Hematopoietic multipotent progenitor cell treated with erythropoietin and hydrocortisone succinate and interleukin-3 and kit ligand, for 4 days (in vitro differentiated cells): ENCODE data around the gene ANKEF1.
"Not testable (repeated sequence)": the region's sequence is repeated elsewhere in the genome, so short reads cannot be mapped to it uniquely, and the experiment has no call there.

ENCODE experiments used
- DNase-seq: peaks from one replicate; pipeline ENCODE4 v3.0.0-alpha.2; 2015

Gene ANKEF1

DNA sequence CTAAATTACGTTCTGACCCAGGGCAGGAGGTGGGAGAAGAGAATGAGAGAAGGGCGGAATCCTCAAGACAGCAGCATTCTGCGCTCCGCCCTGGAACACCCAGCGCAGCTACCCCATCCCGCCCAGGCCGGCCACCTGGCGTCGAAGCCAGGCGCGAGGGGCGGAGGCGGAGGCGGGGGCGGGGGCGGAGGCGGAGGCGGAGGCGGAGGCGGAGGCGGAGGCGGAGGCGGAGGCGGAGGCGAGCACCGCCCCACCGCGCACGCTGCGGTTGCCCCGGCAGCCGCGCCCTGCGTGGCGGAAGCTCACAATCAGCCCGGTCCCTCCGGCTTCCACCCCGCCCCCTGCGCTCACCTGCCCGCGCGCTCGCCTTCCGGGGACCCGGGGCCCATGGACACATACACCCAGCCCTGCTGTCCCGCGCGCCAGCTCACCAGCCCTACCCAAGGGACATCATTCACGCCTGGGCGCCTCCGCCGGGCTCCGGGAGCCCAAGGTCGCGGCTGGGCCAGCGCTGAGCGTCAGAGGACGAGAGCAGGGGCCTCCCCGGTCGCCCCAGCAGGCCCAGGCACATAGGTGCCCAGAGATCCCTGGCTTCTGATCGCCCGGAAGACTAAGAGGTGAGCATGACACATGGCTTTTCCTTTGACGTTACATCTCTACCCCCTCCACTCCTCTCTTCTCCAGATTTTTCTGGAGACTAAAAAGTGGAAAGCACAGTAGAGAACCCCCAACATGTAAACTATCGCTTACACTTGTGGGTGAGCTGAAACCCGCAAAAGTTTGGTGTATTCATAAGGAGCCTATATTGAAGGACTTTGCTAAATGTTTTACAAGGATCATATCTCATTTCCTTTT lies at the start of gene ANKEF1:
Gene ANKEF1 (plus strand): TSS at position 271 of the 855 bp plus-strand sequence. CDS start 3,315 bp downstream, outside the sequence.
- DNase-seq, result peak; percentile 88

DNA sequence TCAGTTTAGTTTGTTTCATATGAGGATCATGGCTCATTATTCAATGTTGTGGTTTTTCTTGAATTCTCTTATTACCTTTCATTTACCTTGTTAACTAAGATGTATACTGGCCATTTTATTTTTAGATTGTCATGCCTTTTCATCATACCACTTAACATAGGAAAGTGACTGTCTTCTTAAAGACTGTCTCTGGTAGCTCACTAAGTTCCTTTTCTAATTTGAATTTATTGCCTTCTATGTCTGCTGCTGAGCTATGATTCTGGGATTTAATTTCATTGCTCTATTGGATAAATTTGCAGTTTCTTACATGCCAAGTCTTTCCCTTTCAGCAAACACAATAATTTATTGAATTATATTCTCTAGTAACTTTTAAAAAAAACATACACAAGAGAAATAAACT lies 49.5 kb upstream of the ANKEF1 start:
- DNase-seq, result no peak

DNA sequence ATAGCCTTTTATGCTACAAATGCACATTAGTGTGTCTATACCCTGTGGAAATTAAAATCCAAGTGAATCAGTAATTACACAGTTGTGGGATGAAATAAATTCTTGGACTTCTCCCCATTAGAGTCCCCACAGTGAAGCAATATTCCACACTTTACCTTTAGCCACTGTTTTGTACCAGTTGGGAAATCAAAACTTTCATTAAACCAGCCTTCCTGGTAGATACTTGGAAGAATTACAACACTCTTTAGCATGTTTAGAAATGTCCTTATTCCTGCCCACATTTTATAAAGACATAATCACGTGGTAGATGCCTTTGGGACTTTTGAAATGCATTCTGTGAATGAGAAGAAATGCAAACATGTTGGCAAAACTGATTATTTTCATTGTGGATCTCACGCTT lies 49.0 kb upstream of the ANKEF1 start:
- DNase-seq, result no peak

DNA sequence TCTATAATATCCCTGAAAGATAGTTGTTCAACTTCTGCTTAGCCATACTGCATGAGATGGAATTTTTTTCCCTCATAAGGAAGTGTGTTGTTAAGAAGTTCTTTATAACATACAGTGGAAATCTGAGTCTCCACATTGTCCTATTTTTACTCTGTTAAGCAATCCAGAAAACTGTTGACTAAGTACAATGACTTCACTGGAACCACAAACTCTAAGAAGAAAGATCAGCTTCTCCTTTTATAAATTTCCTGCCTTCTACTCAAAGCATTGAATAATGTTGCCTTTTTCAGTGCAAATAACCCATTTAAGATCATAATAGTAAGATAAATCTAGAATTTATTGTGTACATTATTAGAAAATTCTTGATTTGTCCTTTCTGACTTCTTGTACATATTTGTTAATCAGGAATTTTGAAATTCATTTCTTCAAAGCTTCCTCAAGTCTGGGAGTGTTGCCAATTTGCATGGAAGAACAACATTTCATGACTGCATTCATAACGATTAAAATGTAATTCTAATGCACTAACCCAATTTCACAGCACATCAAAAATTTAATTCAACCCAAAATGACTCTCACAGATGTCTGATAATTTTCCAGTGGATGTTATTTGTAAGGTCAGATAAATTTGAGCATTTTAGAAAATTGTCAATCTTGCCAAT lies 45.6 kb upstream of the ANKEF1 start:
- peak; percentile 50 for DNase-seq

DNA sequence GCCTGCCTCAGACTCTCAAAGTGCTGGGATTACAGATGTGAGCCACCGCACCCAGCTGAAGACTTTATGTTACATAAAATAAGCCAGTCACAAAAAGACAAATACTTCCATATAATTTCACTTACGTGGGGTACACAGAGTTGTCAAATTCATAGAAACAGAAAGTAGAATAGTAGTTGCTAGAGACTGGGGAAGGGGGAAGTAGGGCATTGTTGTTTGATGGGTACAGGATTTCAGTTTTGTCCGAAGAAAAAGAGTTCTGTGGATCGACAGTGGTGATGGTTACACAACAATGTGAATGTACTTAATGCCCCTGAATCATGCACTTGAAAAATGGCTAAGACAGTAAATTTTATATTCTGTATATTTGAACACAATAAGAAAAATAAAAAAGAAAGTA lies 41.6 kb upstream of the ANKEF1 start:
- DNase-seq, result no peak

DNA sequence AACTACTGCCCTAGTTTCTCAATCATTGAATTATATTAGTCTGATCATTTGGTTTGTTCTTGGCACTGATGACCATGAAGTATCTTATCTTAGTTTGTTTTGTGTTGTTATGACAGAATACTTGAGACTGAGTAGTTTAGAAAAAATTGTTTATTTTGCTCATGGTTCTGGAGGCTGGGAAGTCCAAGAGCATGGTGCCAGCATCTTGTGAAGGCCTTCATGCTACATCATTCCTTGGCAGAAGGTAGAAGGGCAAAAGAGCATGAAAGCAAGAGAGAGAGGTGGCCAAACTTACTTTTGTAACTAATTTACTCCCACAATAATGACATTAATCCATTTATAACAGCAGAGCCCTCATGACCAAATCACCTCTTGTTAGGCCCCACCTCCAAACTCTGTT lies 40.1 kb upstream of the ANKEF1 start:
- no peak for DNase-seq

DNA sequence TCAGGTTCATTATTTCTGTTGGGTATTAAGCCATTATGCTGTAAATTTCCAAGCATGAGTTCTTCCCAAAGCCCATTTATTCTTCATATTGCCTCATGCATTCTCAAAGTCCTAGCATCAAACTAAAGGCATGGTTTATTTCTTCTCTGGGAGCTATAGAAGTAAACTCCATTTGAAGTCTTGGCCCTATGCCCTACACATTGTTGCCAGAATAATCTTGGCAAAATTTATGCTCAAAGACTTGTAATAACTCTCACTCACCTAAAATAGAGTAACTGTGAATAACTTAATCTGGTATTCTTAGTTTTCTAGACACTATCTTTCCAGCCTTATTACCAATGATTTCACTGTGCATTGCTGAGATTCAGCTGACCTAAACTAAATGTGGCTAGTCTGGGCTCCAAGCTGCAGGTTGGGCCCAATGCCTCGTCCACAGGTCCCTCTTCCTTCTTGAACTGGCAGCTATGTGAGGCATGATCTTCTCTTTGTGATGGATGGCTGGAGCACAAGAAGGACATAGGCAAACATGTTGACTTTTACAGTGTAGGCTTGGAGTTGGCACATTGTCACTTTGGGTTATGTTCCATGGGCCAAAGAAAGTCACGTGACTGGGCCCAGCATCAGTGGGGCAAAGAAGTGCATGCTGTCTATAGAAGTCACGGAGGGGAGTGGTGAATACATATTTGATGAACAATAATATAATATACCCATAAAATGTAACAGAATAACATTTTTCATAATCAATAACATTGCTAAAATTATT lies 39.1 kb upstream of the ANKEF1 start:
- no peak for DNase-seq

DNA sequence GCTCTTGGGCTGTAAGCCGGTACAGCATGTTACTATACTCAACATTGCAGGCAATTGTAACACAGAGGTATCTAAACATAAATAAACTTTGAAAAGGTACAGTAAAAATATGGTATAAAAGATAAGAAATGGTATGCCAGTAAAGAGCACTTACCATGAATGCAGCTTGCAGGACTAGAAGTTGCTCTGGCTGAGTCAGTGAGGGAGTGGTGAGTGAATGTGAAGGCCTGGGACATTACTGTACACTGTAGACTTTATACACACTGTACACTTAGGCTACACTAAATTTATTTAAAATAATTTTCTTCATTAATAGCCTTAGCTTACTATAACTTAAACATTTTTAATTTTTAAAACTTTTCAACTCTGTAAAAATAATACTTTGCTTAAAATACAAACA lies 37.8 kb upstream of the ANKEF1 start:
- DNase-seq, result no peak

DNA sequence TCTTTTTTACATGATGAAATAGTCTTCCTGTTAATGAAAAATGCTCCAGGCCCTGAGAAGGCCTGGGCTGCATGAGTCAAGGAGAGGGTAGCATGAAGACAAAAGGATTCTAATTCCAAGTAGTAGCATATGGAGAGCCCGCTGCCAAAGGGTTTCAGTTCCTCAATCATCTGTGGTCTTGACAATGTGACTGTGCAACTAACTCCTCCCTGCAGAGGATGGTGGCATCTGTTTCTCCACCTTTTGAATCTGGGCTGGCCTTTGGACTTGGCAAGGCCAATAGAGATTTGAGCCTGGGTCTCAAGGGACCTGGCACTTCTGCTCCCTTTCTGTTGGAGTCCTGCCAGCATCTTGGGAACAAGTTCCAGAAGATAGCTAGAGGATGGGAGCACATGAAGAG lies 35.1 kb upstream of the ANKEF1 start:
- DNase-seq, result peak; percentile 15

DNA sequence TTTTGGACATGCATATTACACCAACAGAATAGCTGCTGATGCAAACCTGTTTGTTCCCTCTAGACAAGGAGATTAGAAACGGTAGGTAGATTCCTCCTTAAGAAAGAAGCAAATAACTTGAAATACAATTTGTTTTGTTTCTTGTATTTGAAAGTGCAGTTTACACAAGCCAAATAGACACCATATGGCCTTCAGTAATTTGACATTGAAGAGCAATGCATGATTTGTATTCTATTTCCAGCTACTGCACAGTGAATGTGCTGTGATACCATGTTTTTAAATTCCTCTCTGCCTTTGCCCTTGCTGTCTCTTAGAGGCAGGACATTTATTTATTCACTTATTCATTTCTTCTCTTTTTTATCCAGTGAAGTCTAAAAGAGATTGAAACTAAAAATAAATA lies 31.9 kb upstream of the ANKEF1 start:
- no peak for DNase-seq

DNA sequence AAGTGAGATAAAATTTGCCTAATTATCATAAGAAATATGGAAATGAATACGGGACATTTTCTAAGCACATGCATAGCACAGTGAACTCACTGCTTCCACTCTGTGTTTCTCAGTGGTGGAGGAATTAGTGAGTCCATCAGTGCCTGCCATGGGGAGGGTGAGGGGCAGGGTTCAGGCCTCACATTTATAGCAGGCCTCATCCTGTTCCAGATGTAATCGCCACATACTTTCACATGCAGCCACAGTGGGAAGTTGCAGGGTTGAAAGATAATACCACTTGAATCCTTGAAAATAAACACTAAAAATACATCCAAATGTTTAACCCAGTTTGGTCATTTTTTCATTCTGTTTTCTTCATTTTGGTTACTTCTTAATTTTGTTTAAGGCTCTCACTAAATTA lies 29.9 kb upstream of the ANKEF1 start:
- DNase-seq, result peak; percentile 65

DNA sequence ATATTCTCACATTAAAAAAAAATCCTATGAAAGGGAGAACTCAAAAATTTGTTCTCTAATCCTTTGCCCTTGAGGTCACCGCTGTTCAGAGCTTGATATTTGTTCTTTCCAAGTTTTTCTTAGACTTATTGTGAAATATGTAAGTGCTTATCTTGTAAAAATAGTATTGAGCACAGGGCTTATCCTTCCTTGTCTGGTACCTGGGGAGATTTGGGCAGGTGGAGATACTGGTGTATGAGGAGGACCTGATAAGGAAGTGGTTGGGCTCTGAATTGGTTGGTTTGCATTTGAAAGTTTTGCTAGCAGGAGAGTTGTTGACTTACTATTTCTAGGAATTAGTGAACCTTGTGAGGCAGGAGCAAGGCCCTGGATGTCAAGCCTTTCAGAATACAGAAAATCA lies 28.9 kb upstream of the ANKEF1 start:
- peak; percentile 42 for DNase-seq

DNA sequence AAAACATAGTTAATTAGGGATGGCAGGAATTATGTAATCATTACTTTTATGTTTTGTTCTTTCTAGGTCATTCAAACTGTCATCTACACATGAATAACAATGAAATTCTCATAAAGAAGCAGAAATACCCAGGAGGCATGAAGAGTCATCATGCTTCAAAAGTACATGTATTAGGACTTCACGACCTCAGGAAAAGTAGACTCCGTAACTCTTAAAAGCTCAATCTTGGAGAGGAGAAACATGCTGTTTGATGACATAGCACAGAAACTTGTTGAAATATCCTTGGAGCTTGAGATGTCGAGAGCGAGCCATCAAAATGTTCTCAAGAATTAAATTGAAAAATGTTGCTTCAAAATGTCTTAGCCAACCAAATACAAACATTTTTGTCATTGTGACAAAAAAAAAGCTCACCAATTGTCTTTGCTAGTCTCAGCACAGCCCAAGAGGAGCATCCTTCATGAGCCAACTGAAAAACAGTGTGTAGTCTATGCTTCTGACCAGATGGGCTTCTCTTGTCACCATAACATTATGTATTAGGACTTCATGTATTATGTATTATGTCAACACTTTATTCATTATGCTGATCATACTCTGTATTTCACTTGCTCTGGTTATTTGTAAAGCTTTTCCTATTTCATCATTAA lies 28.2 kb upstream of the ANKEF1 start:
- no peak for DNase-seq

DNA sequence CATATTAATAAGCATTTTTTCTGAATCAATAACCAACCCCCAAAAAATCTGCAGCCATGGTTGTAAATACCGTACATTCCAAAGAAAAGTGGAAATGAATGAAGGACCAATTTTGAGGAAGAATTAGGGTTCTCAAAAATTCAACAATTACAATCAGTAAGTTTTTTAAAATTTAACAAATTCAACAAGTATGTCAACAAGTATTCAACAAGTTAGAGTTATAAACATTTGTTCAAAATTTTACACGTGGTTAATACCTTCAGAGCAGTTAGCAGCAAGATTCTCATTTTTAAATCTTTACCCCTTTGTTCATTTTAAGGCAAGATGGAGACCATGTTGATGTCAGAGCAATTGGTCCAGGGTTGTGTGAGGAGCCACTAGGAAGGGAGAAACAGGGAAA lies 27.6 kb upstream of the ANKEF1 start:
- no peak for DNase-seq

DNA sequence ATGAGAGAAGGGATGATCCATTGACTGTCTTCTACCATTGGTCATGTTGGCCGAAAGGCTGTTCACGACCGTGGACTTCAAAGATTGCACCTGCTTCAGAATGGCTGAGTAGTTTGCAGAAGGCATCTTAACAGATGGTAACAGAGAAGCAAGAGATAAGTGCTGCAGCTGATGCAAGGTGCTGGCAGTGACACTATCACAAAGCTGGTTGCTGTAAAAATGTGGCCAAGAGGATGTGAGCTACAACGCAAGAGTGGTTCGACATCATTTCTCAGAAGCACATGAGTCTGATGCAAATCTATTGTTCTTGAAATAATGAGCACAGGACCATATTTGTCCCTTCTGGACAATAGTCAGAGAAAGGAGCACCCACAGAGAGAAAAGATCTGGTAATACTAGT lies 27.0 kb upstream of the ANKEF1 start:
- DNase-seq, result no peak

DNA sequence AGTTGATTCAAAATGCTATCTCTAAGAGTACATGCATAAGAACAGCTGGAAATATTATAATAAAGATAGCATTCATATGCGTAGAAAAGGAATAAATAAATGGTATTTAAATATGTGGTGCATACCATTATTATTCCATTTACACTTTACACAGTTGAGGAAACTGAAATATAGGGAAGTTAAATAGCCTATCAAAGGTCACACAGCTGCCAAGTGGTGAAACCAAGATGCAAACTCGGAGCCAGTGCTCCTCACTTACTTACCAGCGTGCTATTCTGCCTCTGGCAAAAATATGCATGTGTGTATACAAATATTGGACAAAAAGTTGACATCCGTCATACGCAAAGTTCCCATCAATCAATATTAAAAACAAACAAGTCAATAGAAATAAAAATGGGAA lies 22.3 kb upstream of the ANKEF1 start:
- no peak for DNase-seq

DNA sequence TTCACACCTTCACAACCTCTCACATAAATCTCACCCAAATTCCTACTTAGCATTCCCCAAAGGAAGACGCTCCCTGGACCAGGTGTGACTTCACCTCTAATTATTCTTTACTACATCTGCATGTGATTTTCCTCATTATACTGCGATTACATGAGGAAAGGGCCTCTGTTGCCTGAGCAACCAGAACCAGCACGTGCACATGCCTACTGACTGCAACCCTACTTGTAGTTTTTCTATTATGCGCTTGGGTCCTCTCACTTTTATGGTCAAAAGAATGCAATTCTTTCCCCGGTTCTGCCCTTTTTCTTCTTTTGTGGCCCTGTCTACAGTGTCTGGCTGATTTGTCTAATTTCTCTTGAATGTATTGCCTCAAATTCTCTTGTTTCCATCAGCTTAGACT lies 20.4 kb upstream of the ANKEF1 start:
- DNase-seq, result no peak

DNA sequence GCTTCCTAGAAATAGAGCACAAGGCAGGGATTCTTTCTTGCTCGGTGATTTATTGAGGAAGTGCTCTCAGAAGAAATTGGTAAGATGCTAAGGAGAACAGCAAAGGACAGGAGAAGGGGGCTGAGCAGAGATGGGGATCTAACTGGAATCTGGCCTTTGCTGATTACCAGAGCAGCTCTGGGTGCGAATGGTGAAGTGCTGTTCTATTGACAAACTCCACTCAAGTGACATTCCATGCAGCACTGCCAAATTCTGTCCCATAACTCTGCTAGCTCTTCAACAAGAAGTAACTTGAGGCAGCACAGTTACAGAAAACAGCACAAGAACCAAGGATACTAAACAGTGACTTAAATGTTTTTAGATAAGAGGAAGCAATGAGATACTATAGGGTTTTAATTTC lies 13.8 kb upstream of the ANKEF1 start:
- no peak for DNase-seq

DNA sequence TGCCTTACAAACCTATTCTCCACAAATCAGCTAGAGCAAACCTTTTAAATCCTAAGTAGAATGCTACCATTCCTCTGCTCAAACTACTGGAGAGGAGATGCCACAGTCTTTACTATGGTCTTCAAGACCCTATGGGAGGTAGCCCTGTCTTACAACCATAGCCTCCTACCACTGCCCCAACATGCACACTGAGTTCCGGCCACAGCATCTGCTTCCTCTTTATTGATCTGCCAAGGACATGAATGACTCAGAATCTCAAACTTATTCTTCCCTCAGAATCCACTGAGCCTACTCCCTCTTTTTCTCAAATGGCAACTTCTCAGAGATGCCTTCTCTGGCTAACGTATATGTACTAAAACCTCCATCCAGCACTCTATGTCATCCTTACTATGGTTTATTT lies 12.2 kb upstream of the ANKEF1 start:
- peak; percentile 33 for DNase-seq

DNA sequence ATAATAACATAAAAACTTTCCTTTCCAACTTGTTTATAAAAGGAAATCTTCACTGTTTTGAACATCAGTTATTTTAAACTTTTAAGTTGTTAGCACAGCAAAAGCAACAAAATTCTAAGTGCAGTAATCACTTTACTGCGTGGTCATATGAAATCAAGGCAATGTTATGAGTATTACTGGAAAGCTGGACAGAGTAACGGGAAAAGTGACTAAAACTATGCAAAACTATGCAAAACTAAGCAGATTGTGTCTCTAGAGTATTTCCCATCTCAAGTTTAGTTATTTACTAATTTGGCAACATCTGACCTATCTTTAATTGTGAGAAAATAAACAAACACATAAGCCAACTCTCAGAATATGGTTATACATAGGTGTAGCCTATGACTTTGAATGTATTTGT lies 10.9 kb upstream of the ANKEF1 start:
- DNase-seq, result no peak

DNA sequence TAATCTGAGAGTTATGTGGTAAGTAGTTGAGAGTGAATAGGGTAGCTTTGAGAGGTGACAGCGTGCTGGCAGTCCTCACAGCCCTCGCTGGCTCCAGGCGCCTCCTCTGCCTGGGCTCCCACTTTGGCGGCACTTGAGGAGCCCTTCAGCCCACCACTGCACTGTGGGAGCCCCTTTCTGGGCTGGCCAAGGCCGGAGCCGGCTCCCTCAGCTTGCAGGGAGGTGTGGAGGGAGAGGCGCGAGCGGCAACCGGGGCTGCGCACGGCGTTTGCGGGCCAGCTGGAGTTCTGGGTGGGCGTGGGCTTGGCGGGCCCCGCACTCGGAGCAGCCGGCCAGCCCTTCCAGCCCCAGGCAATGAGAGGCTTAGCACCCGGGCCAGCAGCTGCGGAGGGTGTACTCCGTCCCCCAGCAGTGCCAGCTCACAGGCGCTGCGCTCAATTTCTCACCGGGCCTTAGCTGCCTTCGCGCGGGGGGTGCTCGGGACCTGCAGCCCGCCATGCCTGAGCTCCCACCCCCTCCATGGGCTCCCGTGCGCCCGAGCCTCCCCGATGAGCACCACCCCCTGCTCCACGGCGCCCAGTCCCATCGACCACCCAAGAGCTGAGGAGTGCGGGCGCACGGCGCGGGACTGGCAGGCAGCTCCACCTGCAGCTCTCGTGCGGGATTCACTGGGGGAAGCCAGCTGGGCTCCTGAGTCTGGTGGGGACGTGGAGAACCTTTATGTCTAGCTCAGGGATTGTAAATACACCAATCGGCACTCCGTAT lies 3.2 kb upstream of the ANKEF1 start:
- DNase-seq, result not testable (repeated sequence)

DNA sequence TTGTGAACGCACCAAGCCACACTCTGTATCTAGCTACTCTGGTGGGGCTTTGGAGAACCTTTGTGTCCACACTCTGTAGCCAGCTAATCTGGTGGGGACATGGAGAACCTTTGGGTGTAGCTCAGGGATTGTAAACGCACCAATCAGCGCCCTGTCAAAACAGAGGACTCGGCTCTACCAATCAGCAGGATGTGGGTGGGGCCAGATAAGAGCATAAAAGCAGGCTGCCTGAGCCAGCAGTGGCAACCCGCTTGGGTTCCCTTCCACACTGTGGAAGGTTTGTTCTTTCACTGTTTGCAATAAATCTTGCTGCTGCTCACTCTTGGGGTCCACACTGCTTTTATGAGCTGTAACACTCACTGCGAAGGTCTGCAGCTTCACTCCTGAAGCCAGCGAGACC lies 2.5 kb upstream of the ANKEF1 start:
- not testable (repeated sequence) for DNase-seq
